SK-N-SH treated with all-trans-retinoic acid at 6 μM for 48 hours (cell line): ENCODE measurements around the gene AADACL2.

Experiments
- ATAC-seq: fragments of 200-7000 bp; cut with Tn5 transposase; 3 replicates; pipeline ENCODE4 v1.9.1; 2020; ENCODE audit warnings: mild to moderate bottlenecking, moderate library complexity
- ARNTL ChIP-seq: fragments of 450-650 bp; formaldehyde crosslinking; IDR thresholded peaks from 2 replicates; pipeline ENCODE4 v1.5.0; 2020; ENCODE audit warnings: low read depth, mild to moderate bottlenecking, moderate library complexity, borderline replicate concordance
- BACH2 ChIP-seq: fragments of 250-450 bp; sonication (Bioruptor Pico); IDR thresholded peaks from 2 replicates; pipeline ENCODE4 v1.9.0; 2021; ENCODE audit warnings: mild to moderate bottlenecking, borderline replicate concordance
- CSDC2 ChIP-seq: fragments of 250-450 bp; sonication (Bioruptor Pico); IDR thresholded peaks from 2 replicates; pipeline ENCODE4 v1.5.0; 2020; ENCODE audit warnings: mild to moderate bottlenecking, moderate library complexity
- CSRNP3 ChIP-seq: fragments of 250-450 bp; sonication (Bioruptor Pico); IDR thresholded peaks from 2 replicates; pipeline ENCODE4 v1.5.1; 2021; ENCODE audit warnings: mild to moderate bottlenecking, moderate library complexity
- ESRRG ChIP-seq: fragments of 250-450 bp; sonication (Bioruptor Pico); IDR thresholded peaks from 2 replicates; pipeline ENCODE4 v1.6.1; 2021; ENCODE audit warnings: mild to moderate bottlenecking
- GLIS3 ChIP-seq: fragments of 250-450 bp; sonication (Bioruptor Pico); IDR thresholded peaks from 2 replicates; pipeline ENCODE4 v1.5.0; 2020; ENCODE audit warnings: mild to moderate bottlenecking, moderate library complexity
- ISL1 ChIP-seq: fragments of 250-450 bp; sonication (Bioruptor Pico); IDR thresholded peaks from 2 replicates; pipeline ENCODE4 v2.1.2; 2022; ENCODE audit warnings: mild to moderate bottlenecking, moderate library complexity
- OSR1 ChIP-seq: fragments of 250-450 bp; sonication (Bioruptor Pico); IDR thresholded peaks from 2 replicates; pipeline ENCODE4 v1.8.0; 2022; ENCODE audit warnings: moderate library complexity, mild to moderate bottlenecking, inconsistent platforms
- PATZ1 ChIP-seq: fragments of 250-450 bp; sonication (Bioruptor Pico); IDR thresholded peaks from 2 replicates; pipeline ENCODE4 v1.8.0; 2020; ENCODE audit warnings: mild to moderate bottlenecking, moderate library complexity, borderline replicate concordance
- SNAI2 ChIP-seq: fragments of 250-450 bp; sonication (Bioruptor Pico); IDR thresholded peaks from 2 replicates; pipeline ENCODE4 v1.5.0; 2020; ENCODE audit warnings: mild to moderate bottlenecking, moderate library complexity
- TCF4 ChIP-seq: fragments of 250-450 bp; sonication (Bioruptor Pico); IDR thresholded peaks from 2 replicates; pipeline ENCODE4 v1.8.0; 2021; ENCODE audit warnings: mild to moderate bottlenecking, moderate library complexity, borderline replicate concordance
- TOX ChIP-seq: fragments of 250-450 bp; sonication (Bioruptor Pico); IDR thresholded peaks from 2 replicates; pipeline ENCODE4 v1.8.0; 2021; ENCODE audit warnings: mild to moderate bottlenecking, moderate library complexity, borderline replicate concordance
- ZC3H10 ChIP-seq: fragments of 250-450 bp; sonication (Bioruptor Pico); IDR thresholded peaks from 2 replicates; pipeline ENCODE4 v1.5.1; 2021; ENCODE audit warnings: mild to moderate bottlenecking, moderate library complexity
- ZFP3 ChIP-seq: fragments of 250-450 bp; sonication (Bioruptor Pico); IDR thresholded peaks from 2 replicates; pipeline ENCODE4 v1.5.0; 2020; ENCODE audit warnings: mild to moderate bottlenecking, moderate library complexity
- ZFP30 ChIP-seq: fragments of 450-650 bp; formaldehyde crosslinking; IDR thresholded peaks from 2 replicates; pipeline ENCODE4 v1.5.0; 2022; ENCODE audit warnings: mild to moderate bottlenecking, moderate library complexity
- ZNF565 ChIP-seq: fragments of 450-650 bp; formaldehyde crosslinking; conservative IDR thresholded peaks from 2 replicates; pipeline ENCODE4 v1.5.0; 2020; ENCODE audit warnings: low read depth, mild to moderate bottlenecking, moderate library complexity
- ZNF70 ChIP-seq: fragments of 450-650 bp; formaldehyde crosslinking; IDR thresholded peaks from 2 replicates; pipeline ENCODE4 v1.5.0; 2020; ENCODE audit warnings: mild to moderate bottlenecking, moderate library complexity
- TF ChIP-seq, protein P1 (sequence below): fragments of 250-450 bp; sonication (Bioruptor Pico); IDR thresholded peaks from 2 replicates; pipeline ENCODE4 v1.8.0; 2021; ENCODE audit warnings: low read depth, mild to moderate bottlenecking, moderate library complexity, borderline replicate concordance
- TF ChIP-seq, protein P2 (sequence below): fragments of 250-450 bp; sonication (Bioruptor Pico); IDR thresholded peaks from 2 replicates; pipeline ENCODE4 v1.5.0; 2020; ENCODE audit warnings: mild to moderate bottlenecking, moderate library complexity

AADACL2 gene

DNA sequence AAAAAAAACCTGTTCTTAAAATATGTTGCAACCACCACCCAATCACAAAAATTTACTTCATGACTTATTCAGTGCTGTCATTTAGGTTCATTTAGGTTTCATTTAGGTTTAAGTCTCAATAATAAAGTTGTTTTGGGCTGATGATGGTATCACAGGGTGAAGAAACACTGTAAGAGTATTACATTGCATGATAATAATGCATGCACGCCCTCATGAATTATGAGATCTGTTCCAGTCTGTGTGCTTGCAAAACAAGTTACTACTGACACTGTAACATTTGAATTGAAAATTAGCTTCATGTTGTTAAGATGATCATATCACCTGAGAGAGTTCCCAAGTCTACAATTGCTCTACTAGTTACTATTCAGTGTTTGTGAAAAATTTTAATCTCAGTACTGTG is at the start of gene AADACL2:
Gene AADACL2 (plus strand): TSS at position 315 of the 400 bp plus-strand sequence. CDS start 109 bp downstream, outside the sequence.
- ATAC-seq: no peak
- no peak for TF ChIP-seq ZNF70 (CRISPR knock-in tag)
- no peak for TF ChIP-seq ZC3H10 (CRISPR knock-in tag)
- no peak for TF ChIP-seq SNAI2
- TF ChIP-seq, protein P1, sequence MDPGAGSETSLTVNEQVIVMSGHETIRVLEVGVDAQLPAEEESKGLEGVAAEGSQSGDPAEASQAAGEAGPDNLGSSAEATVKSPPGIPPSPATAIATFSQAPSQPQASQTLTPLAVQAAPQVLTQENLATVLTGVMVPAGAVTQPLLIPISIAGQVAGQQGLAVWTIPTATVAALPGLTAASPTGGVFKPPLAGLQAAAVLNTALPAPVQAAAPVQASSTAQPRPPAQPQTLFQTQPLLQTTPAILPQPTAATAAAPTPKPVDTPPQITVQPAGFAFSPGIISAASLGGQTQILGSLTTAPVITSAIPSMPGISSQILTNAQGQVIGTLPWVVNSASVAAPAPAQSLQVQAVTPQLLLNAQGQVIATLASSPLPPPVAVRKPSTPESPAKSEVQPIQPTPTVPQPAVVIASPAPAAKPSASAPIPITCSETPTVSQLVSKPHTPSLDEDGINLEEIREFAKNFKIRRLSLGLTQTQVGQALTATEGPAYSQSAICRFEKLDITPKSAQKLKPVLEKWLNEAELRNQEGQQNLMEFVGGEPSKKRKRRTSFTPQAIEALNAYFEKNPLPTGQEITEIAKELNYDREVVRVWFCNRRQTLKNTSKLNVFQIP: no peak
- TF ChIP-seq TCF4 (CRISPR knock-in tag): no peak
- no peak for TF ChIP-seq BACH2
- TF ChIP-seq ARNTL: no peak
- TF ChIP-seq, protein P2, sequence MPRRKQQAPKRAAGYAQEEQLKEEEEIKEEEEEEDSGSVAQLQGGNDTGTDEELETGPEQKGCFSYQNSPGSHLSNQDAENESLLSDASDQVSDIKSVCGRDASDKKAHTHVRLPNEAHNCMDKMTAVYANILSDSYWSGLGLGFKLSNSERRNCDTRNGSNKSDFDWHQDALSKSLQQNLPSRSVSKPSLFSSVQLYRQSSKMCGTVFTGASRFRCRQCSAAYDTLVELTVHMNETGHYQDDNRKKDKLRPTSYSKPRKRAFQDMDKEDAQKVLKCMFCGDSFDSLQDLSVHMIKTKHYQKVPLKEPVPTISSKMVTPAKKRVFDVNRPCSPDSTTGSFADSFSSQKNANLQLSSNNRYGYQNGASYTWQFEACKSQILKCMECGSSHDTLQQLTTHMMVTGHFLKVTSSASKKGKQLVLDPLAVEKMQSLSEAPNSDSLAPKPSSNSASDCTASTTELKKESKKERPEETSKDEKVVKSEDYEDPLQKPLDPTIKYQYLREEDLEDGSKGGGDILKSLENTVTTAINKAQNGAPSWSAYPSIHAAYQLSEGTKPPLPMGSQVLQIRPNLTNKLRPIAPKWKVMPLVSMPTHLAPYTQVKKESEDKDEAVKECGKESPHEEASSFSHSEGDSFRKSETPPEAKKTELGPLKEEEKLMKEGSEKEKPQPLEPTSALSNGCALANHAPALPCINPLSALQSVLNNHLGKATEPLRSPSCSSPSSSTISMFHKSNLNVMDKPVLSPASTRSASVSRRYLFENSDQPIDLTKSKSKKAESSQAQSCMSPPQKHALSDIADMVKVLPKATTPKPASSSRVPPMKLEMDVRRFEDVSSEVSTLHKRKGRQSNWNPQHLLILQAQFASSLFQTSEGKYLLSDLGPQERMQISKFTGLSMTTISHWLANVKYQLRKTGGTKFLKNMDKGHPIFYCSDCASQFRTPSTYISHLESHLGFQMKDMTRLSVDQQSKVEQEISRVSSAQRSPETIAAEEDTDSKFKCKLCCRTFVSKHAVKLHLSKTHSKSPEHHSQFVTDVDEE (CRISPR knock-in tag): no peak
- TF ChIP-seq ZNF565 (CRISPR knock-in tag): no peak
- TF ChIP-seq ISL1 (CRISPR knock-in tag): no peak
- TF ChIP-seq GLIS3 (CRISPR knock-in tag): no peak
- no peak for TF ChIP-seq CSRNP3 (CRISPR knock-in tag)
- TF ChIP-seq PATZ1: no peak
- TF ChIP-seq CSDC2 (CRISPR knock-in tag): no peak
- no peak for TF ChIP-seq ESRRG (CRISPR knock-in tag)
- no peak for TF ChIP-seq ZFP30 (CRISPR knock-in tag)
- TF ChIP-seq, all 23 proteins: peak for 0

- no peak for ATAC-seq
- TF ChIP-seq ISL1 (CRISPR knock-in tag): no peak
- no peak for TF ChIP-seq ZFP3
- TF ChIP-seq, protein P2 (CRISPR knock-in tag): no peak
- no peak for TF ChIP-seq CSDC2 (CRISPR knock-in tag)
- TF ChIP-seq TCF4 (CRISPR knock-in tag): no peak
- TF ChIP-seq OSR1: no peak
- TF ChIP-seq GLIS3 (CRISPR knock-in tag): no peak
- no peak for TF ChIP-seq CSRNP3 (CRISPR knock-in tag)
- TF ChIP-seq BACH2: no peak
- TF ChIP-seq TOX (CRISPR knock-in tag): no peak
Observed at GRCh38 chr3:151684094-151684493, 49.6 kb upstream of the AADACL2 start.
